A549 (cell line): ENCODE data around the gene EPS8L1.

Experiments used
- CTCF ChIP-seq: fragments of >200 bp; sonication (Bioruptor Twin); formaldehyde crosslinking; IDR thresholded peaks from 3 replicates; pipeline ENCODE4 v1.5.1; 2016
- FOSL2 ChIP-seq, 2 experiments: fragments of 450-650 bp in 1 of 2; fragments of >200 bp in 1 of 2; sonication (Bioruptor Twin) in 1 of 2; formaldehyde crosslinking; IDR thresholded peaks; 2 replicates each; pipeline versions ENCODE4 v1.5.0 to v1.6.1; 2016 to 2020; ENCODE audit warnings: mild to moderate bottlenecking in 1 of 2, moderate library complexity in 1 of 2
- JUN ChIP-seq, 2 experiments: fragments of >200 bp; sonication (Bioruptor Twin); formaldehyde crosslinking; IDR thresholded peaks; 2 replicates in 1 of 2; 3 replicates in 1 of 2; pipeline ENCODE4 v1.6.1; 2016 to 2017
- KDM1A ChIP-seq: fragments of 200-600 bp; sonication (generic); IDR thresholded peaks from 2 replicates; pipeline ENCODE4 v1.6.1; 2016; ENCODE audit warnings: low read depth, mild to moderate bottlenecking
- POLR2A ChIP-seq: IDR thresholded peaks from 2 replicates; pipeline ENCODE4 v1.6.1; 2012; ENCODE audit warnings: mild to moderate bottlenecking, low read length
- RAD21 ChIP-seq, 2 experiments: fragments of >200 bp in 1 of 2; sonication (Bioruptor Twin) in 1 of 2; formaldehyde crosslinking in 1 of 2; IDR thresholded peaks in 1 of 2; conservative IDR thresholded peaks in 1 of 2; 2 replicates in 1 of 2; 3 replicates in 1 of 2; pipeline ENCODE4 v1.6.1; 2012 to 2018; ENCODE audit warnings: inconsistent platforms in 1 of 2
- TF ChIP-seq, protein P1 (sequence below): IDR thresholded peaks from 2 replicates; pipeline ENCODE4 v1.6.1; 2012

DNA sequence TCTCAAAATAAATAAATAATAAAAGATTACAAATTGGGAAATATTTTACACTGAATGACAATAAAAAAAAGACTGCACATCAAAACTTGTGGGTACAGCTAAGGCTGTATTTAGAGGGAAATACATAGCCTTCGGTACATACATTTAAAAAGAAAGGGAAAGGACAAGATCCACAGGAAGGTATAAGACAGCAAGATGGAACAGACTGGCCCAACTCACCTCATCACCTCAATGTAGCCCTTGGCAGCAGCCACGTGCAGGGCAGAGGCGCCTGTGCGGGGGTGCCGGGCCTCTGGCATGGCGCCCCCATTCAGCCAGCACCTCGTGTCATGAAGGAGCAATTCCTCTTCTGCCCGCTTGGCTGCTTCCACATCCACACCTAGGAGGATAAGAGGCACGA, 27.5 kb downstream of the EPS8L1 start:
- no peak for TF ChIP-seq JUN (IDR thresholded peaks at IDR 0.05)
- no peak for TF ChIP-seq CTCF
- TF ChIP-seq FOSL2 (IDR thresholded peaks at IDR 0.05) = no peak
- TF ChIP-seq FOSL2 (CRISPR knock-in tag; IDR thresholded peaks at IDR 0.05) = no peak
- no peak for TF ChIP-seq KDM1A
- no peak for TF ChIP-seq POLR2A
- TF ChIP-seq, protein P1, sequence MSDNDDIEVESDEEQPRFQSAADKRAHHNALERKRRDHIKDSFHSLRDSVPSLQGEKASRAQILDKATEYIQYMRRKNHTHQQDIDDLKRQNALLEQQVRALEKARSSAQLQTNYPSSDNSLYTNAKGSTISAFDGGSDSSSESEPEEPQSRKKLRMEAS = no peak
- no peak for TF ChIP-seq RAD21 (conservative IDR thresholded peaks at IDR 0.05 in 1 of 2, IDR thresholded peaks at IDR 0.05 in 1 of 2)
